Peyer's patch (tissue), 4 donors: ENCODE results near the gene ZBTB48. TPM values are rescaled to one million over a fixed set of nuclear protein-coding genes. Genes with fewer than 3 reads are reported as not detected.

Source experiments
- DNase-seq, 3 donors: peaks; one replicate each; pipeline ENCODE4 v3.0.0-alpha.2; 2017 to 2019
- H3K27ac ChIP-seq, 4 donors: fragments of 200-600 bp; sonication (generic); one replicate each; pipeline ENCODE4 v1.5.1; 2016 to 2019
- H3K27me3 ChIP-seq, 2 donors: fragments of 200-600 bp; sonication (generic); one replicate each; pipeline ENCODE4 v1.5.1; 2019
- H3K36me3 ChIP-seq, 3 donors: fragments of 200-600 bp; sonication (generic); one replicate each; pipeline ENCODE4 v1.5.1; 2016 to 2019
- H3K4me1 ChIP-seq, 4 donors: fragments of 200-600 bp; sonication (generic); one replicate each; pipeline ENCODE4 v1.5.1; 2016 to 2019
- H3K4me3 ChIP-seq, 4 donors: fragments of 200-600 bp; sonication (generic); 1 replicate in 3 of 4; 2 replicates in 1 of 4; pipeline ENCODE4 v1.5.1; 2016 to 2019; ENCODE audit warnings: mild to moderate bottlenecking in 1 of 4
- H3K9me3 ChIP-seq, 4 donors: fragments of 200-600 bp; sonication (generic); one replicate each; pipeline ENCODE4 v1.5.1; 2016 to 2019; ENCODE audit warnings: mild to moderate bottlenecking in 1 of 4
- POLR2A ChIP-seq, 2 donors: fragments of 450-650 bp; IDR thresholded peaks; one replicate each; pipeline ENCODE4 v1.5.1; 2017; ENCODE audit warnings: antibody characterized with exemption in 2 of 2, mild to moderate bottlenecking in 2 of 2, moderate library complexity in 2 of 2
- total RNA-seq, 4 donors: library from RNA; depleted of rRNA; stranded (reverse); fragments of >200 nt; gene quantifications; one replicate each; pipeline ENCODE4 v1.1.0, GENCODE V29; 2016
- TF ChIP-seq, protein P1 (sequence below), 6 experiments: fragments of 450-650 bp in 4 of 6; fragments of 200-600 bp in 2 of 6; sonication (generic) in 1 of 6; IDR thresholded peaks; one replicate each; pipeline ENCODE4 v1.5.1; 2017 to 2019; ENCODE audit warnings: antibody characterized with exemption in 6 of 6, mild to moderate bottlenecking in 3 of 6, moderate library complexity in 1 of 6

Gene ZBTB48
- total RNA-seq, 4 donors from 2014 or later: 27.0 to 80.9 (median 38.2) TPM

DNA sequence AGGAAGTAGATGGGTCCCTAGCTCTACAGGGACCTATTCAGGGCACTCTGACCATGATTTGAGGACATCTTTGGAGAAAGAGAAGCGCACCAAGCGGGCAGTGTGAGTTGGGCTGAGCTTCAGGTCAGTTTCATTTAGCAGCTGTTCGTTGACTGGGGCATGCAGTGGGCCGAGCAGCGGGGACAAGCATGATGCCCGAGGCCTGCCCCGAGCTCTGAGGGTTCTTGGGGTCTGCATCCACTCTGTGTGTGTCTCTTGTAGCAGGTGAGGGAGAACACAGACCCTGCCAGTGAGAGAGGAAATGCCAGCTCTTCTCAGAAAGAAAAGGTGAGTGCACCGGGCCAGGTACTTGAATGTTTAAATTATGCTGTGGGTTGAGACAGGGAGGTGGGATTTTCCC, 50.2 kb downstream of the ZBTB48 start:
- TF ChIP-seq, protein P1, sequence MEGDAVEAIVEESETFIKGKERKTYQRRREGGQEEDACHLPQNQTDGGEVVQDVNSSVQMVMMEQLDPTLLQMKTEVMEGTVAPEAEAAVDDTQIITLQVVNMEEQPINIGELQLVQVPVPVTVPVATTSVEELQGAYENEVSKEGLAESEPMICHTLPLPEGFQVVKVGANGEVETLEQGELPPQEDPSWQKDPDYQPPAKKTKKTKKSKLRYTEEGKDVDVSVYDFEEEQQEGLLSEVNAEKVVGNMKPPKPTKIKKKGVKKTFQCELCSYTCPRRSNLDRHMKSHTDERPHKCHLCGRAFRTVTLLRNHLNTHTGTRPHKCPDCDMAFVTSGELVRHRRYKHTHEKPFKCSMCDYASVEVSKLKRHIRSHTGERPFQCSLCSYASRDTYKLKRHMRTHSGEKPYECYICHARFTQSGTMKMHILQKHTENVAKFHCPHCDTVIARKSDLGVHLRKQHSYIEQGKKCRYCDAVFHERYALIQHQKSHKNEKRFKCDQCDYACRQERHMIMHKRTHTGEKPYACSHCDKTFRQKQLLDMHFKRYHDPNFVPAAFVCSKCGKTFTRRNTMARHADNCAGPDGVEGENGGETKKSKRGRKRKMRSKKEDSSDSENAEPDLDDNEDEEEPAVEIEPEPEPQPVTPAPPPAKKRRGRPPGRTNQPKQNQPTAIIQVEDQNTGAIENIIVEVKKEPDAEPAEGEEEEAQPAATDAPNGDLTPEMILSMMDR (IDR thresholded peaks at IDR 0.05): no peak
- no peak for TF ChIP-seq POLR2A (IDR thresholded peaks at IDR 0.05)
- no peak for DNase-seq
- Histone ChIP-seq H3K9me3 (no peaks in the 10 kb centered on the region), H3K4me3 (no peak overlapping the region), H3K36me3 (peaks cover 0 to 75% (median 0%) of the 10 kb centered on the region in 3 donors), H3K27me3 (no peaks in the 10 kb centered on the region), H3K4me1 (peaks cover 0 to 16% (median 6%) of the 10 kb centered on the region in 4 donors), H3K27ac (no peak overlapping the region)

DNA sequence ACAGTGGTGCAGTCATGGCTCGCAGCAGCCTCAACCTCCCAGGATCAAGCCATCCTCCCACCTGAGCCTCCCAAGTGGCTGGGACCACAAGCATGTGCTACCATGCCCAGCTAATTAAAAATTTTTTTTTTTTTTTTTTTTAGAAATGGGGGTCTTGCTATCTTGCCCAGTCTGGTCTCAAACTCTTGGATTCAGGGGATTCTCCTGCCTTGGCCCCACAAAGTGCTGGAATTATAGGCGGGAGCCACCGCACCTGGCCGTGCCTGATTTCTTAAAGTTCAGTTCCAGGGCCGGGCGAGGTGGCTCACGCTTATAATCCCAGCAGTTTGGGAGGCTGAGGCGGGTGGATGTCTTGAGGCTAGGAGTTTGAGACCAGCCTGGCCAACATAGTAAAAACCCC, 51.3 kb downstream of the ZBTB48 start:
- Histone ChIP-seq H3K4me3 (no peak overlapping the region), H3K4me1 (peaks cover 0 to 13% (median 2%) of the 10 kb centered on the region in 4 donors), H3K9me3 (no peaks in the 10 kb centered on the region), H3K27me3 (no peaks in the 10 kb centered on the region), H3K36me3 (peaks cover 0 to 85% (median 0%) of the 10 kb centered on the region in 3 donors), H3K27ac (no peak overlapping the region)
- DNase-seq: no peak
- TF ChIP-seq POLR2A (IDR thresholded peaks at IDR 0.05): no peak
- TF ChIP-seq, protein P1 (IDR thresholded peaks at IDR 0.05): no peak

DNA sequence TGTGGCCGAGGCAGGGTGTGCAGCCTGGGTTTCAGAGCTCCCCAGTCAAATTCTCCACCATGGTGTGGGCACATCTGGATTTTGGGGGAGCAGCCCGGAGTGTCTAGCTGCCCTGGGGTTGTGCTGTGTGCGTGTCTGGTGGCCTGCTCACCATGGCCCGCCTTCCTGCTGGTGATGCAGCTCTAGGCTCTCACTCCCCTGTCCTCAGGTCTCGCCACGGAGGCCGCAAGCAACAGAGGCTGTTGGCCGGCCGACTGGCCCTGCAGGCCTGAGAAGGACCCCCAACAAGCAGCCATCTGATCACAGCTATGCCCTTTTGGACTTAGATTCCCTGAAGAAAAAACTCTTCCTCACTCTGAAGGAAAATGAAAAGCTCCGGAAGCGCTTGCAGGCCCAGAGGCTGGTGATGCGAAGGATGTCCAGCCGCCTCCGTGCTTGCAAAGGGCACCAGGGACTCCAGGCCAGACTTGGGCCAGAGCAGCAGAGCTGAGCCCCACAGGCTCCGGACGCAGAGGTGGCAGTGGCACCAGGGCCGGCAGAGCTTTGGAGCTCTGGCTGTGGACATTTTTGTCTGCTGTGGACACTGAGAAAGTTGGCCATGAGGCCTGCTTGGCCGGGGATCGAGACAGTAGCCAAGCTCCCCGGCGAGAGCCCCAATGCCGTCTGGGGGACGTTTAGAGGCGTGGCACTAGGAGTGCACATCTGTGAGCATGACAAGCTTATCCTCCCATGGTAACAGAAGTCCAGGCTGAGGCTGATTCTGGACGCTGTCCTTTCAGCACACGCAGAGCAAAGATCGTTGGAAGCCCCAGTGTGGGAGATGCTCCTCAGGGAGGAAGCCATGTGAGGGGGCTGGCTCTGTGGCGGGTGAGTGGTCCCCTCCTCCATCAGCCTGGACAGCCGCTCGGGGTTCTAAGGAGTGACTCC, 53.1 kb downstream of the ZBTB48 start:
- TF ChIP-seq, protein P1 (IDR thresholded peaks at IDR 0.05): no peak
- no peak for TF ChIP-seq POLR2A (IDR thresholded peaks at IDR 0.05)
- H3K36me3 ChIP-seq: peaks cover 0 to 99% (median 0%) of the 10 kb centered on the region in 3 donors
- no peaks in the 10 kb centered on the region for H3K27me3 ChIP-seq
- no peak overlapping the region for H3K4me3 ChIP-seq
- no peak overlapping the region for H3K27ac ChIP-seq
- DNase-seq: no peak
- no peaks in the 10 kb centered on the region for H3K9me3 ChIP-seq
- H3K4me1 ChIP-seq: no peaks in the 10 kb centered on the region

DNA sequence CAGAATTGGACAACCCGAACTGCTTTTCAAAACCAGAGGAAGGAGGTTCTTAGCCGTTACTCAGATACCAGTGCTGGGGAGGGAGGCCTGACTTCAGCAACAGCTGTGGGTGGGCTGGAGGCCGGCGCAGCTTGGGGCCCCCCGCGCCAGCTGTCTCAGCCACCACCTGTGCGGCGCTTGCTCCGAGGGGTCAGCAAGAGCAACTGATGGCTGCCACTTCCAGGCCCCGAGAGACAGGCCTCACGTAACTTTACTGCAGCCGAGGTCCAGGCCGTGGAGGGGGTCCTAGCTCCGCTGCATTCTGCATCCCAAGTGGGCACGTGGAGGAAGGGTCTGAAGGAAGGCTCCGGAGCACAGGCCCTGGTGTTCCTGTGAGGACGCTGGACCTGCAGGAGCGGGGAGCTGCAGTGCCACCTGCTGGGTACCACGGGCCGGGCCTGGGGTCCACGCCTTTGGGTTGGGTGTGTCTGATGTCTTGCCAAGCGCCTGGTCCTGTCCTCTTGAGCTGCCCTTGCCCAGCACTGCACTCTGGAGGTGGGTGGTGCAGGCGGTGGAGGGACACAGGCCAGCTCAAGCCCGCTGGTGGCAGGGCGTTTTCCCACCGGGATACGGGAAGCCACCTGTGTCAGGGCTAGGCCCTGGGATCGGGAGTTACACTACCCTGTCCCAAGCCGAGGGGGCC, 54.7 kb downstream of the ZBTB48 start:
- no peak overlapping the region for H3K27ac ChIP-seq
- DNase-seq: peak; percentile 43 to 82 (median 74)
- peaks cover 0 to 96% (median 0%) of the 10 kb centered on the region in 3 donors for H3K36me3 ChIP-seq
- TF ChIP-seq POLR2A (IDR thresholded peaks at IDR 0.05): no peak
- TF ChIP-seq, protein P1 (IDR thresholded peaks at IDR 0.05): peak in 4 of 6 experiments; percentile 35 to 63 (median 58)
- H3K4me1 ChIP-seq: no peaks in the 10 kb centered on the region
- H3K9me3 ChIP-seq: no peaks in the 10 kb centered on the region
- no peaks in the 10 kb centered on the region for H3K27me3 ChIP-seq
- no peak overlapping the region for H3K4me3 ChIP-seq

DNA sequence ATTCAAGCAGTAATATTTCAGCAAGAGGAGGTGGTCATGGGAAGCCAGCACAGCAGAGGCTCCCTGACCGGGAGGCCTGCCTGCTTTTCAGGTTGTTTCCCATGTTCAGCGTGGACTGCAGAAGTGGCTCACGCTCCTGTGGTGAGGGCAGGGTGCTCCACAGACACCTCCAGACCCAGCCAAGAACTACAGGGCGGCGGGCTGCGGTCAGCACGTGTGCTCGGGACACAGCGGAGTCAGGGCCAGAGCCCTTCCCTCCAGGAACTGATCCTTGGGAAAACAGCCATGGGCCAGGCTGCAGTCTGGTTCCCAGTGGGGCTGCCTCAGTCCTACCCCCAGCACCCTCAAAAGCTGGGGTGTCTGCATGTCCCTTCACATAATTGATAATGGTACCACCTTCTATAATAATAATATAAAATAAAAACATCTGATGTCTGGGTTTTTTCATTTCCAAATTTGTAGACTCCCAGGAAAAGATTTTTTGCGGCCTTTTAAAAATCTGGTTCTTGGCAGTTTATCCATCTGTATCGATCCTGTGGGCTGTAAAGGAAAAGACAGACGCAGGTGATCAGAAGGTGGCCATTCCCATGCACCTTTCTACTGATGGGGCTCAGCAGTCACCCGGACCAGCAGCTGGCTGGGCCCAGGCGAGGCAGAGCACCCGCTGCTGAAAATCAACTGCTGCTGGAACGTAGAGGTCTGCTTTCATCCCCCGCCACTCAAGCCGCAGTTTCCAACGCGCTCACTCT, 55.5 kb downstream of the ZBTB48 start:
- H3K9me3 ChIP-seq: no peaks in the 10 kb centered on the region
- TF ChIP-seq, protein P1 (IDR thresholded peaks at IDR 0.05): no peak
- TF ChIP-seq POLR2A (IDR thresholded peaks at IDR 0.05): no peak
- no peaks in the 10 kb centered on the region for H3K4me1 ChIP-seq
- H3K27ac ChIP-seq: no peak overlapping the region
- DNase-seq: no peak
- H3K36me3 ChIP-seq: peaks cover 0 to 96% (median 0%) of the 10 kb centered on the region in 3 donors
- no peaks in the 10 kb centered on the region for H3K27me3 ChIP-seq
- H3K4me3 ChIP-seq: no peak overlapping the region
